ENCODE measurements around the gene HOXC4.

DNA sequence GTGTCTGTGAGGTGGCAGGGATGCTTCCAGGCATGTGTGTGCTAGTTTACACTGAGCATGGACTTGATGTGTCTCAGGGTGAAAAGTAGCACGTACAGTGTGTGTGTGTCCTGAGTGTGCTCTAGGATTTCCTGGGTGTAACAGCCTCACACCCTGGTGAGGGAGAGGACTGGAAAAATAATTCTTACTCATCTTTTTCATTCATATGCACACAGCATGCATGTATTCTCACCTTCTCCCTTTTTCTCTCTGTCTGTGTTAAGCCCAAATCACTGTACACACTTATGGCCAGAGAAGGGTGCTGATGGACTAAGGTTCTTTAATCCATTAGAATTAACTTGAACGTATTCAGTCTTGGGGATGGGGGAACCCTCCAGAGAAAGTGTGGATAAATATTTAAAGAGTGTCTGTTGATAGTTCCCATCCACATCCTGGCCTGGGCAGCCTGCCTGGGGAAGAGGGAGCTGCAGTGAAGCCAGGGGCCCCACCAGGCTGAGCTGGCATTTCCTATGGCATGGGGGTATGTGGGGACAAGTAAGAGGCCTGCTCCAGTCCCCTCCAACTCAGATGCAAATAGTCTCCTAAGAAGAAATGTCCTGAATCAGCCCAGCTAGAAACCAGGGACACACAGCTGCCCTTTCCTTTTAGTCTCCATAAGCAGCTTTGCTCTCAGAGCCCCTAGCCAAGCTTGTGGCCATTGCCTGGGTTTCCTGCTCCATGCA, 45.9 kb upstream of the HOXC4 start:
- TF ChIP-seq POLR2A (IDR thresholded peaks at IDR 0.05): no peak
- TF ChIP-seq, protein P1, sequence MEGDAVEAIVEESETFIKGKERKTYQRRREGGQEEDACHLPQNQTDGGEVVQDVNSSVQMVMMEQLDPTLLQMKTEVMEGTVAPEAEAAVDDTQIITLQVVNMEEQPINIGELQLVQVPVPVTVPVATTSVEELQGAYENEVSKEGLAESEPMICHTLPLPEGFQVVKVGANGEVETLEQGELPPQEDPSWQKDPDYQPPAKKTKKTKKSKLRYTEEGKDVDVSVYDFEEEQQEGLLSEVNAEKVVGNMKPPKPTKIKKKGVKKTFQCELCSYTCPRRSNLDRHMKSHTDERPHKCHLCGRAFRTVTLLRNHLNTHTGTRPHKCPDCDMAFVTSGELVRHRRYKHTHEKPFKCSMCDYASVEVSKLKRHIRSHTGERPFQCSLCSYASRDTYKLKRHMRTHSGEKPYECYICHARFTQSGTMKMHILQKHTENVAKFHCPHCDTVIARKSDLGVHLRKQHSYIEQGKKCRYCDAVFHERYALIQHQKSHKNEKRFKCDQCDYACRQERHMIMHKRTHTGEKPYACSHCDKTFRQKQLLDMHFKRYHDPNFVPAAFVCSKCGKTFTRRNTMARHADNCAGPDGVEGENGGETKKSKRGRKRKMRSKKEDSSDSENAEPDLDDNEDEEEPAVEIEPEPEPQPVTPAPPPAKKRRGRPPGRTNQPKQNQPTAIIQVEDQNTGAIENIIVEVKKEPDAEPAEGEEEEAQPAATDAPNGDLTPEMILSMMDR (IDR thresholded peaks at IDR 0.05): no peak
- no peak for TF ChIP-seq POLR2AphosphoS5 (IDR thresholded peaks at IDR 0.05)
